ENCODE results near the gene RHBG.
"Not testable (repeated sequence)": the region's sequence is repeated elsewhere in the genome, so short reads cannot be mapped to it uniquely, and the experiment has no call there.

RHBG gene, protein sequence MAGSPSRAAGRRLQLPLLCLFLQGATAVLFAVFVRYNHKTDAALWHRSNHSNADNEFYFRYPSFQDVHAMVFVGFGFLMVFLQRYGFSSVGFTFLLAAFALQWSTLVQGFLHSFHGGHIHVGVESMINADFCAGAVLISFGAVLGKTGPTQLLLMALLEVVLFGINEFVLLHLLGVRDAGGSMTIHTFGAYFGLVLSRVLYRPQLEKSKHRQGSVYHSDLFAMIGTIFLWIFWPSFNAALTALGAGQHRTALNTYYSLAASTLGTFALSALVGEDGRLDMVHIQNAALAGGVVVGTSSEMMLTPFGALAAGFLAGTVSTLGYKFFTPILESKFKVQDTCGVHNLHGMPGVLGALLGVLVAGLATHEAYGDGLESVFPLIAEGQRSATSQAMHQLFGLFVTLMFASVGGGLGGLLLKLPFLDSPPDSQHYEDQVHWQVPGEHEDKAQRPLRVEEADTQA

DNA sequence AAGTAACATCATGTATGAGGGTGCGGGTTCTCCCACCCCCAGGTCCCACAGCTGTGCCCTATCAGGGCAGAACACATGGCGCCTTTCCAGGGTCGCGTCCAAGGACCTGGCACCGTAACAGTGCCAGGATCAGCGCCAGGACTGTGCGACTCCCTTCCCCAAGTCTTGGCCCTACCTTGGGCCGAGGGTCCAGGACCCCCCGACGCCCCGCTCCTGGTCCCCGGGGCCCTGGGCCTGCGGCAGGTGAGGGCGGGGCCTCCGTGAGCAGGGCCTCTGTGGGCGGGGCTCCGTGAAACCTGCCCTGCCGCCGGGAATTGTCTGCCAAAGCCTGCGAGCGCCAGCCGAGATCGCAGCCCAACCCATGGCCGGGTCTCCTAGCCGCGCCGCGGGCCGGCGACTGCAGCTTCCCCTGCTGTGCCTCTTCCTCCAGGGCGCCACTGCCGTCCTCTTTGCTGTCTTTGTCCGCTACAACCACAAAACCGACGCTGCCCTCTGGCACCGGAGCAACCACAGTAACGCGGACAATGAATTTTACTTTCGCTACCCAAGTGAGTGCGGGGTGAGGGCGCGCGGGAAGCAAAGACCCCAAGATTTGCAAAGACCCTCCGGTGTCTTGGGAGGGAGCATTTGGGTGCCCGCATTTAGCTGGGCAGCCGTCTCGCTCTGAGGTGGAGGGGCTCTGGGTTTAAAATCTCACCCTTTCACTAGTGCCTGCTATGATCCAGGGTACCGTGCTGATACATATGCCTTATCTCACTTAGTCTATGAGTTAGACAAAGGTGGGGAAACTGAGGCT lies at the start of gene RHBG:
TSS of gene RHBG (plus strand) at position 323 of the 796 bp plus-strand sequence. CDS start at position 362, 39 bp downstream.
- no peak for DNase-seq

DNA sequence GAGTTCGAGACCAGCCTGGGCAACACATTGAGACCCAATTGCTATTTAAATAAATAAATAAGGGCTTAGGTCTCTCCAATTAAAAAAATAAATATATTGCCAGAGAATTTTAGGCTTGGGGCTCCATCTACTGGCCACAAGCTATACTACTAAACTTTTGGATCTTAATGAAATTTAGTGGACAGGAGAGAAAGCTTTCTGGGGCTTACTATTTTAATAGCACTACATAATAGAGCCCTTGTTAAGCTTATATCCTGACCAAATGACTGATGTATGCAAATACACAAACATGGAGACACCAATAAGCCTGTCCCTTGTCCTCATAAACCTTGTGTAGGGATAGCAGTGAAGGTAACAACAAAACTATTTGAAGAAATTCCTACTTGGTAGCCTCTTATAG lies 49.3 kb upstream of the RHBG start:
- peak in 1 of 2 experiments; percentile 12 for DNase-seq

DNA sequence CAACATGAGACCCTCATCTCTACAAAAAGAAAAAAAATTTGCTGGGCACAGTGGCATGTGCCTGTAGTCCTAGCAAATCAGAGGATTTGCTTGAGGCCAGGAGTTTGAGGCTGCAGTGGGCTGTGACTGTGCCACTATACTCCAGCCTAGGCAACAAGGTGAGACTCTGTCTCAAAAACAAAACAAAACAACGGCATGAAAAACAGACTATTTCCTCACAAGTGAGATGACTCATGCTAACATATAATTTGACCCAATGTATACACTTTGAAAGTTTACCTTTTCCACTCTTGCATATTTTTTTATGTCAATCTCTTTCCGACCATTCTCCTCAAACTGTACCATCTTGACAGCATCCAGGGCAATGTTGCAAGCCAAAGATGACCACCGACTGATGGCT lies 48.5 kb upstream of the RHBG start:
- no peak for DNase-seq

DNA sequence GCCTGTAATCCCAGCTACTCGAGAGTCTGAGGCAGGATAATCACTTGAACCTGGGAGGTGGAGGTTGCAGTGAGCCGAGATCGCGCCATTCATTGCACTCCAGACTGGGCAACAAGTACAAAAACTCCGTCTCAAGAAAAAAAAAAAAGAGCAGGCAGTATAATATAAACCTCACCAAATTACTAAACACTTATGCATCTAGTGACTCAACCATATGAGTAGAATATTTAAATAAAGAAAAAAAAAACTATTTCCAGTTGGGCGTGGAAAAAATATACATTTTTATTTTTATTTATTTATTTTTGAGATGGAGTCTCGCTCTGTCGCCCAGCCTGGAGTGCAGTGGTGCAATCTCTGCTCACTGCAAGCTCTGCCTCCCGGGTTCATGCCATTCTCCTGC lies 45.8 kb upstream of the RHBG start:
- DNase-seq, result not testable (repeated sequence)

DNA sequence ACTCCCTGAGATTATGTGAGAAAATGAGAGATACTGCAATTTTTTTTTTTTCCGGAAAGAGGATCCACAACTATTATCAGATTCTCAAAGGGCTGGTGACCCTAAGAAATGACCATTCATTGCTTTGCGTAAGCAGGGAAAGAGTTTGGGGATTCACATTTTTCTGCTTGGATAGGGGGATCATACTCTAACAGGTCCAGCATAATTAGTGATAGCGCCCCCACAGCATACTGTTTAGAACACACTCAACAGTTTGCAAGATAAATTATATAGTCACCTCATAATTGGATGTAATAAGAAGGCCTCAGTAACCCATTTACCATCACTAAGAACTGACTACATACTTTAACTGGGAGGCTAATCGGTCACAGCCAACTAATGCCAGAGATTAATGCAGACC lies 32.8 kb upstream of the RHBG start:
- no peak for DNase-seq

DNA sequence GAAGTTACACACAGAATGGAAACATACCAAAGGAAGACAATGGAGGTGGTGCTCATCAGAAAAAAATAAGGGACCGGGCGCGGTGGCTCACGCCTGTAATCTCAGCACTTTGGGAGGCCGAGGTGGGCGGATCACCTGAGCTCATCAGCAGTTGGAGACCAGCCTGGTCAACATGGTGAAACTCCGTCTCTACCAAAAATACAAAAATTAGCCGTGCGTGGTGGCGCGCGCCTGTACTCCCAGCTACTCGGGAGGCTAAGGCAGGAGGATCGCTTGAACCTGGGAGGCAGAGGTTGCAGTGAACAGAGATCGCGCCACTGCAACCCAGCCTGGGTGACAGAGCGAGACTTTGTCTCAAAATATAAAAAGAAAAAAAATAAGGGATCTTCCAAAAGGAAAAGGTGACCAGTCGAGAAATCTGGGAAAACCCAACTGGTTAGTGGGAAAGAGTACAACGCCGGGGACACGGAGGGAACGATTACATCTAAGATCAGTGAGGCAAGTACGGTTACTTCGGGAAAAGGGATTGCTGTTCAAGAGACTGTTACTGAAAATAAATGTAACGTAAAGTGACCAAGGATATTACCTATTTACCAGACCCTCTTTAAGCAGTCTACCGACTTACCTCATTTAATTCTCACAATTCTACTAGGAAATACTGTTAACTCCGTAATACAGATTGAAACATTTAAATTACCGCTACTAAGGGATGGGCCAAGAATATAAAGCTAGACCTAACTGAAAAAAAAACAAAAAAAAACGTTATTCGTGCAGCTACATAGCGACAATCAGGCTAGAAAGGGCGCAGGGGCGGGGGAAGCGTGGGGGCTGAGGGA lies 31.7 kb upstream of the RHBG start:
- peak; percentile 15 to 38 for DNase-seq

DNA sequence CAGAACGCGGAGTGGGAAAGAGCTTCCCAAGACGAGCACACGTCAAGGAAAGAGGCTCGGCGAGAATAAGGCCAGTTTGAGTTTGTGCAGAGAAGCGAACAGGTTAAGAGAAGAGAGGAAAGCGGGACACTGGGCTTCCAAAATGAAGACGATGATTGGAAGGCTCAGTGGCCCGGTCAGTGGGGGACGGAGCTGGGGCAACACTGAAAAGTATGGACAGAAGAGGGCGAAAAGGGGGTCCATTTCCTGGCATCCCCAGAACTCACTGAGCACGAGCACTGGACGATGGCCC lies 31.2 kb upstream of the RHBG start:
- no peak for DNase-seq

DNA sequence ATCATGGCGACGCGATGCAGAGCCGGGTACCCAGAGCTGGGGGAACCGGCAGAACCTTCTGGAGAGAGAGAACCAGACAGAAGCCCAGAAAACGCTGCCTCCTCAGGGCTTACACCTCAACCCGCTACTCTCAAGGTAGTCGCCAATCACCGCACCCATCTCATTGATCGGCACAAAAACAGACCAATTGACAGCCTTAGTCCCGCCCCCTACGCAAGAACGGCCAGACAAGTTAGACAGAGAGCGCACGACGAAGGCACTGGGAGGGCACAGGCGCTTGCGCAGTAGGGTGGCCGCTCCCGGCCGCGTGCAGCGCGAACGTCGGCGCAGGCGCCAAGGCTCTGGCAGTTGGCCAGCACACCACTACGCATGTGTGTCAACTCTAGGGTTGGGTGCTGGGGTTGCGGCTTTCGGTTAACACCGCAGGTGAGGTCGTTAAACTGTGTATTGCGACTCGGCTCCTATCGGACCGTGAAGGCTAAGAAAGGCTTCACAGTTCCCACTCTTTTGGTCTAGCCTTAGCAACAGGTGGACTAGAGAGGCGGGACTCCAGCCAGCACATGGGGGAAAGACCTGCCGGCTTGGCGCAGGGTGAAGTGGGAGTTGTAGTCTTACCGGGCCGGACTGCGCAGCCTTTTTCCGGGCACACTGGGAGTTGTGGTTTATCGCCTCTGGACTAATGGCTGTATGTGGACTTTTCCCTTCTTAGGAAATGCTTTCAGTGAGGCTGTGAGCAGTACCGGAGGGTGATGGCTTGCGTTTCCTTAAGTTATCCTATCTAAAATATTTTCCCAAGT lies 30.6 kb upstream of the RHBG start, which contains the start of the genes CCT3 and TSACC:
TSS of gene CCT3 (minus strand) at position 113 of the 797 bp plus-strand sequence. CDS start at position 5, 108 bp downstream.
TSS of gene TSACC (plus strand) at position 347 of the 797 bp plus-strand sequence. CDS start 1,232 bp downstream, outside the sequence.
- peak; percentile 99 for DNase-seq

DNA sequence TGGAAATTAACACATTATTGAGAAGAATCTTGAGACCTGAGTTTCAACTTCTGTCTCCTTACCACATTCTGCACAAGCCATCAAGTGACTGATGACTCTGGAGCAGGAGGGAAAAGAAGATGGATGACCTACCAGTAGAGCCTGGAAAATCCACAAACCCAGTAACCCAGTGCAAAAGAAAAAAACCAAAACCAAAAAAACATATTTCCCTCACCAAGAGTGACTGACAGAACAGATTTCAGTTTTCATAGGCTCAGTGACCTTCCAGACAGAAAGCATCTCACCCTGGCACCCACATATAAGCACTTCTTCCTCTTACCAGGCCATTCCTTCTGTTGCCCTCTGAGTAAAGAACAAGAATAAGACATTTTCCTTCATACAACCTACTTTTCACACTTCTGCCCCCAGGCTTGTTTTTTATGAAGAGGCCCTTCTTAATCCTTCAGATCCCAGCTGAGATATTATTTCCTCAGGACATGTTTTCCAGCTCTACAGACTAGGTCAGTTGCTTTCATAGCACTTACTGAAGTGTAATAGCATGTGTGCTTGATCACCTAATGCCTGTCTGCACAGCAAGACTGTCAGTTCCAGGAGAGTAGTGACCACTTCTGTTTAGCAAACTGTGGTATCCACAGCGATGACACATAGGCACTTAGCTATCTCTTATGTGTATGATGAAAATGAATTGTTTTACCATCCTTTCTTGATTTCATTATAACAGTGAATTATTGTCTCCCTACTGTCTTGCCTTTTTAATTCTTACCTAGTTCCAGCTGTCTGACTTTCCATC lies 26.6 kb upstream of the RHBG start:
- DNase-seq, result no peak

DNA sequence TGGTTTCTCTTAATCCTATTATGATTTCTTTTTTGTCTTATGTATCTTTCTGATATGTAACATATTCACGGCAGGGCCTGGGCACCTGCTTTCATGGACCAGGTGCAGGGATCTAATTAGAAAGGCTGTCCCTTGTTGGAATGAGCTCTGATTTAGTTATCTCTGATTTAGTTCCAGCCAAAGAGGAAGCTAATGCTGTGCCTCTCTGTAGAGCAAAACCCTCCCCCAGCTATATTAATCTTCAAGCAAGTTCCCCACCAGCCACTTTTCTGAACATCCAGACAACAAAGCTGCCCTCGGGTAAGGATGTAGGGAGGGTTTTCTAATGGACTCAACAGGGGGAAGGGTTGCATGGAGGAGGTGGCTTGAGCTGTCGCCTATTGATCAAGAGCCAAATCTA lies 24.6 kb upstream of the RHBG start:
- DNase-seq, result no peak

DNA sequence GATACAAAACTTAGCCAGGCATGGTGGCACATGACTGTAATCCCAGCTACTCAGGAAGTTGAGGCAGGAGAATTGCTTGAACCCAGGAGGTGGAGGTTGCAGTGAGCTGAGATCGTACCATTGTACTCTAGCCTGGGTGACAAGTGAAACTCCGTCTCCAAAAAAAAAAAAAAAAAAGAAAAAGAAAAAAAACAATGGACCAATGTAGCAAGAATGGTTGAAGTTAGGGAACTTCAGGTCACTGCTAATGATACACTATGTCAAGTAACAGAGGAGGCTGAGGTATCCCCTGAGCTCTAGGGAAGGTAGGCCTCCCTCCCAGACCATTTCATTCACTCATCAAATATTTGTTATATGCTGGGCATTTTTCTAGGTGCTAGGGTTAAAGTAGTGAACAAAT lies 23.0 kb upstream of the RHBG start:
- not testable (repeated sequence) for DNase-seq

DNA sequence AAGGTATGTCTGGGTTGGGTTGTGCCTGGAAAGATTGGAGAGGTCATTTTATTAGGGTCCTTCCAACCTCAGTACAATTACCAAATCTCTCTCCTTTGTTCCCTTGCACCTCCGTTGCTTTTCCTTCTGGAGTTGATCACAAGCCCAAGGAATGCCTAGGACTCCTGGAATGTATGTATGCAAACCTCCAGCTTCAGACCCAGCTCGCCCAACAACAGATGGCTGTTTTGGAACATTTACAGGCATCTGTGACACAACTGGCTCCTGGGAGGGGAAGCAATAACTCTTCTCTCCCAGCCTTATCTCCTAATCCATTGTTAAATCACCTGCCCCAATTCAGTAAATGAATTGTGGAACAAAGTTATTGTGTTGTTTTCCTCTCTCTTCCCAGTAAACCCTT lies 22.4 kb upstream of the RHBG start:
- DNase-seq, result no peak

DNA sequence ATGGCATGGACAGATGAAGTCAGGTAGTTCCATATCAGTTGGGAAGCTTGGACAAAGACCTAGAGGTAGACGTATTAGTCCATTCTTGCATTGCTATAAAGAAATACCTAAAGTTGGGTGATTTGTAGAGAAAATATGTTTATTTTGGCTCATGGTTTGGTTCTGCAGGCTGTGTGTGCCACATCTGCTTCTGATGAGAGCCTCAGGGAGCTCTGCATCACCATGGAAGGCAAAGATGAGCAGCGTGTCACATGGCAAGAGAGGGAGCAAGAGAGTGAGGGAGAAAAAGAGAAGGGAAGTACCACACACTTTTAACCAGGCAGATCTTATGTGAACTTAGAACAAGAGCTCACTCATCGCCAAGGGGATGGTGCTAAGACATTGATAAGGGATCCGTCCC lies 21.7 kb upstream of the RHBG start:
- no peak for DNase-seq

DNA sequence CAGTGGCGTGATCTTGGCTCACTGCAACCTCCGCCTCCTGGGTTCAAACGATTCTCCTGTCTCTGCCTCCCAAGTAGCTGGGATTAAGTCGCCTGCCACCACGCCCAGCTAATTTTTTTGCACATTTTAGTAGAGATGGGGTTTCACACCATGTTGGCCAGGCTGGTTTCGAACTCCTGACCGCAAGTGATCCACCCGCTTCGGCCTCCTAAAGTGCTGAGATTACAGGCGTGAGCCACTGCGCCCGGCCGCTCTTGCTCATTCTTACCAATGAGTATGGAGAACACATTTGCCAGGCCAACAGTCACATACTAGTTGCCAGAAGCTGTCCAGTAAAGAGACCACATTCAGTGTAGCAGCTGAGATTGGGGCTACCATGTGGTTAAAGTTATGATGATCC lies 16.5 kb upstream of the RHBG start:
- not testable (repeated sequence) for DNase-seq

DNA sequence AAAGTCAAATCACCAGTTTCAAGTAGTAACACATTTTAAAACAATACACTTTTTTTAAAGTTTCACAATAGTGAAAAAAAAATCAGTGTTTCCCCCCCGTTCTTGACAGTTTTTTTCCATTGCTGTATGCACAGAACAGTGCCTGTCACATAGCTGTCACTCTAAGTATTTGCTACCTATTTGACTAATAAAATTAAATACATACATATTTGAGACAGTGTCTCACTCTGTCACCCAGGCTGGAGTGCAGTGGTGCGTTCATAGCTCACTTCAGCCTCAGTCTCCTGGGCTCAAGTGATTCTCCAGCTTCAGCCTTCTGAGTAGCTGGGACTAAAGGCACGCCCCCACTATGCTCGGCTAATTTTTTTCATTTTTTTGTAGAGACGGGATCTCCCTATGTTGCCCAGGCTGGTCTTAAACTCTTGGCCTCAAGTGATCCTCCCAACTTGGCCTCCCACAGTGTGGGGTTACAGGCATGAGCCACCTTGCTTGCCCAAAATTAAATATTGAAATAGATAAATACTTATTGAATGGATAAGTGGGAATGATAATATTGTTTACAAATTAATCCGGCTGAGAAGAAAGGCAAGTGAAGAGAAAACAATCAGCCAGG lies 12.6 kb upstream of the RHBG start:
- DNase-seq, result no peak

DNA sequence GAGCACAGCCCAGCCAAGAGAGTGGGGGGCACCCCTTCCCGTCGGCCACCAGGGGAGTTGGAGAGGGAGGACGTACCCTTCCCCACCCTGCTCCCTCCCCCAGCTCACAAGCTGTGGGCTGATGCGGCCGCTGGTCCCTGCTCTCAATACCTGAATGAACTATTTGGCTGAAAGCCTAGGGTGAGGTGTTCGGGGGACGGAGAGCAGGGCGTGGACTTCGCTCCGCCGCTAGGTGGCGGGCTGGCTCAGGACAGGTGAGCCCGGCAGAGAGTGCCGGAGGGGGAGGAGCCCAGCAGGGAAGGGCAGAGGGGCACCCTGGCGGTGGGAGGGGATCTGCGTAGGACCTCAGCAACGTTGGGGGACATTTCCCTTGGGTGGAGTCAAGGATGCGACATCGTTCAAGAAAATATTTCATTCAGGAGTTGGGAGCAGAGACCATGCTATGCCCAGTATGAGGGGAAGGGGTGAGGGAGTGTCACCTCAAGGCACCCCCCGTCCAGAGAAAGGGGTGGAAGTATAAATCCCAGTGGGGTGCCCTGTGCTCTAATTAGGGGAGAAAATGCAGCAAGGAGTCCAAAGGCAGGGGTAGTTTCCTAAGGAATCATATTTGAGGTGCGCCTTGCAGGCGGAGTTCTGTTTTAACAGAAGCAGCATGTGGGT lies 12.0 kb upstream of the RHBG start:
- peak; percentile 50 to 62 for DNase-seq

DNA sequence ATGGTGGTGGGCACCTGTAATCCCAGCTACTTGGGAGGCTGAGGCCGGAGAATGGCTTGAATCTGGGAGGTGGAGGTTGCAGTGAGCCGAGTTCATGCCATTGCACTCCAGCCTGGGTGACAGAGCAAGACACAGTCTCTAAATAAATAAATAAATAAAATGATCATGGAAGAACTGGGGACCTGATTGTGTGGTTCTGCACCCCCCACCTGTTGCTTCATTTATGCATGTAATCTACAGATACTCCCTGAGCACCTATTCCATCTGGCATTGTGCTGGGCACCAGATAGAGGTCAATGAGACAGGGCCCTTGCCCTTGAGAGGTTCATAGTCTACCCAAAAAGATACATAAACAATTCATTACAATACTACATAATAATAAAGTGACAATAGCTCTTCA lies 11.0 kb upstream of the RHBG start:
- no peak for DNase-seq

DNA sequence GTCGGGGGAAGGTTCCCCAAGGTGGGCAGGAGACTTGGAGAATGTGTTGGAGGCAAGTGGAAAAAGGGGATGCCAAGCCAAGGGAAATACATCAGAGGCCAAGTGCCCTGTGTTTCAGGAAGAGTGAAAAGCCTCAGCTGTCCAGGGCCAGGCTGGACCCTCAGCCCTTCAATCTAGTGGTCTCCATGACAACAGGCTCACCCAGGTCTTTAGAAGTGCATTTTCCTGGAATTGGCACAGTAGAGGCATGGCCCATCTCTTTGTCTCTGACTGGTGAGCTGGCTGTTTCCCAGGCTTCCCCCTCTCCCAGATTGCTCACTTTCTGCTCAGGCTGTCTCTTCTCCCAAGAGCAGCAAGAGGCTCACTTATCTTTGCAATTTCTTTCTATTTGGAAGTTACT lies 10.4 kb upstream of the RHBG start:
- DNase-seq, result no peak

DNA sequence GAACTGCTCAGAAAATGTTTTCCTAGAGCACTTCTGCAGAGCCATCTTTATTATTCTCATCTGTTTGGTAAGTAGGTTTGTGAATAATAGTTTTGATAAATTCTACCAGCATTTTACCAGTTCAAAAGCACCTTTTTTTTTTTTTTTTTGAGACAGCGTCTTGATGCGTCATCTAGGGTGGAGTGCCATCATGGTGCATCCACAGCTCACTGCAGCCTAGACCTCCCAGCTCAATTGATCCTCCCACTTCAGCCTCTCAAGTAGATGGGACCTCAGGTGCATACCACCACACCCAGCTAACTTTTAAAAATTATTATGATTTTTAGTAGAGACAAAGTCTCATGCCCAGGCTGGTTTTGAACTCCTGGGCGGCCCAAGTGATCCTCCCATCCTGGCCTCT lies 9.8 kb upstream of the RHBG start:
- DNase-seq, result no peak

DNA sequence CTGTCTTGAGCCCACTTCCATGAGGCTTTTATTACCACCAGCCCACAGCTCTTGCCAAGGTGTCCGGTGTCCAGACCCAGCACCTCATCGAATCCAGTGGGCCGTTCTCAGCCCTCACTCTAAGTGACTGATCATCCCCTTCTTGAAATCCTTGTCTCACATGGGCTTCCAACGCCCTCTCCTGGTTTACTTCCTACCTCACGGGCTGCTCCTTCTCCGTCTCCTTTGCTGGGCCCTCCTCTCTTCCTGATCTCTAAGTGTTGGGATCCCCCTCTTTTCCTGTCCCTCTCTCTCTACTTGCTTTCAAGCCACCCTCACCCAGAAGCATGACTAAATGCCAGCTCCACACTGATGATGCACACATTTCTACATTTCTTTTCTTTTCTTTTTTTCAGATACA lies 9.0 kb upstream of the RHBG start:
- DNase-seq, result no peak

All from activated CD4-positive, alpha-beta T cell treated with anti-CD3 and anti-CD28 coated beads, Interleukin-2, amount 50 U/mL, for 48 hours (primary cell).